Suprapubic skin (tissue), 3 donors: ENCODE results near the gene SMG5.

ENCODE experiments used
- POLR2A ChIP-seq, 2 donors: fragments of 450-650 bp; IDR thresholded peaks; one replicate each; pipeline ENCODE4 v1.6.1; 2017; ENCODE audit warnings: antibody characterized with exemption in 2 of 2, mild to moderate bottlenecking in 2 of 2, moderate library complexity in 2 of 2
- TF ChIP-seq, protein P1 (sequence below), 2 donors: fragments of 200-600 bp in 1 of 2; fragments of 450-650 bp in 1 of 2; sonication (generic) in 1 of 2; IDR thresholded peaks; one replicate each; pipeline ENCODE4 v1.5.1; 2016 to 2019; ENCODE audit warnings: antibody characterized with exemption in 2 of 2, mild to moderate bottlenecking in 1 of 2, moderate library complexity in 1 of 2

GRCh38 chr1:156293895-156294294 is 11.3 kb upstream of the SMG5 start:
- no peak for TF ChIP-seq POLR2A (IDR thresholded peaks at IDR 0.05)
- TF ChIP-seq, protein P1, sequence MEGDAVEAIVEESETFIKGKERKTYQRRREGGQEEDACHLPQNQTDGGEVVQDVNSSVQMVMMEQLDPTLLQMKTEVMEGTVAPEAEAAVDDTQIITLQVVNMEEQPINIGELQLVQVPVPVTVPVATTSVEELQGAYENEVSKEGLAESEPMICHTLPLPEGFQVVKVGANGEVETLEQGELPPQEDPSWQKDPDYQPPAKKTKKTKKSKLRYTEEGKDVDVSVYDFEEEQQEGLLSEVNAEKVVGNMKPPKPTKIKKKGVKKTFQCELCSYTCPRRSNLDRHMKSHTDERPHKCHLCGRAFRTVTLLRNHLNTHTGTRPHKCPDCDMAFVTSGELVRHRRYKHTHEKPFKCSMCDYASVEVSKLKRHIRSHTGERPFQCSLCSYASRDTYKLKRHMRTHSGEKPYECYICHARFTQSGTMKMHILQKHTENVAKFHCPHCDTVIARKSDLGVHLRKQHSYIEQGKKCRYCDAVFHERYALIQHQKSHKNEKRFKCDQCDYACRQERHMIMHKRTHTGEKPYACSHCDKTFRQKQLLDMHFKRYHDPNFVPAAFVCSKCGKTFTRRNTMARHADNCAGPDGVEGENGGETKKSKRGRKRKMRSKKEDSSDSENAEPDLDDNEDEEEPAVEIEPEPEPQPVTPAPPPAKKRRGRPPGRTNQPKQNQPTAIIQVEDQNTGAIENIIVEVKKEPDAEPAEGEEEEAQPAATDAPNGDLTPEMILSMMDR (IDR thresholded peaks at IDR 0.05), result no peak
